Measurements from ENCODE around the gene MS4A10.
"Not testable (repeated sequence)": the region's sequence is repeated elsewhere in the genome, so short reads cannot be mapped to it uniquely, and the experiment has no call there.

MS4A10 gene

DNA sequence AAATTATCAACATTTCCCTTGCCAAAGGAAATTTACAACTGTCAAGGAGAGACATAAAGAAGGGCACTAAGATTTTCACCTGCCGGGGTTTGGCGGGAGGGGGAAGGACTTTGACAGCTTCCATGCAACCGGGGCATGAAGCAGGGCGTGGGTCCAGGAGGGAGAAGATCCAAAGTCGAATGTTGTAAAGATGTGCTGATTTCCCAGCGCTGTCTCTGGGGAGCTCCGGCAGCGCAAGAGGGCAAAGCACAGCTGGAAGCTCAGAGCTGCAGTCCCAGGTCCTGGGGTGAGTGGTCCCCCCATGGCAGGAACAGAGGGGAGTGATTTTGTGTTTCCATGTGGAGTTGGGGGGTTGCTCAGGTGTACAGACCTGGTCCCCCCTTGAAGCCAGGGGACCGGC is at the start of gene MS4A10:
Gene MS4A10, plus strand, starts transcription at position 198 of the 400 bp plus-strand sequence. CDS start 5,003 bp downstream, outside the sequence.
- DNase-seq: no peak

DNA sequence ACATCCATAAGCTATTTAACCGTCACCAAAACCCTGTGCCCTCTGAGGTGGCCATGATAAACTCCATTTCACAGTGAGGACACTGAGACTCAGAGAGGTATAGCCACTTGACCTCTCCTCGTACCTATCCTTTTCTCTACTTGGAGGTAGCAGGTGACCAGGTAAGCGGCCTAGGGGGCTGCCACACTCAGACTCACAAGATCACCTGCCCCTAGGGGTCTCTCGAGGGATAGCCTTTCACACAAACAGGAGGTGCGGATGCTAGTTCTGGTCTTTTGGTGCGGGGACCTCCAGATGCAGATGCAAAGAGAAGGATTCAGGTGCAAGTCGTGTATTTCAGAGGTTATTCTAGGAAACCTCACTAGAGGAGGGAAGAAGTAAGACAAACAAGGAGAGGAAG is 46.0 kb upstream of the MS4A10 start:
- no peak for DNase-seq

DNA sequence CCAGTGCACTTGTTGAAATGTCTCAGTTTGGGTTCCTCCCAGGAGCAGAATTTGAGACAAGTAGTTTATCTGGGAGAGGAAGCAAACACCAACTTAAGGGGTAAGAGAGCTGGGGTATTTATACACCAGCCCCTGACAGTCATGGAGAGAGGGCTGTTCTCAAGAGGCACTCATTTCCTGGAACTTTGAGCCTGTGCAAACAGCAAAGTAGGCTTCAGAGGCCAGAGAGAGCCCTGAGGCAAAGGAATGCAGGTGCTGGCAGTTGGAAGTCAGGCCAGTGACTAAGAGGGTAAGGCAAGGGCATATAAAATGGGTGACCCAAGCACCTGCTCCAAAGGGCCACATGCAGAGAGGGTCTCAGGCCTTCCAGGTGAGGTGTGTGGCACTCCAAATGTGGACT is 44.6 kb upstream of the MS4A10 start:
- DNase-seq: no peak

DNA sequence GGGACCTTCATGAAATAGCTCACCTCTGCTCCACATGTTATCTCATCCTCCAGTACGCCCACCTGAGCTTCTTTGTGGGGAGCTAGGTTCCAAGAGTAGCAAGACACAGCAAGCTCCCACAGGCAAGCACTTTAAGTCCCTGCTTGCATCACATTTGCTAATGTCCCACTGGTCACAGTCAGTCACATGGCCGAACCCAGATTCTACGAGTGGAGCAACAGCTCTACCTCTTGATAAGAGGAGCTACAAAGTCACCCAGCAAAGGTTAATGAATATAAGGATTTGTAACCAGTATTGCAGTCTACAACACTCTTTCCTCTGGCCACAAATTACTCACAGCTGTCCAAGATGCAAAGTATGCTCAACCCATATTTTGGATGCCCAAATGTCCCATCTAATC is 43.7 kb upstream of the MS4A10 start:
- no peak for DNase-seq

DNA sequence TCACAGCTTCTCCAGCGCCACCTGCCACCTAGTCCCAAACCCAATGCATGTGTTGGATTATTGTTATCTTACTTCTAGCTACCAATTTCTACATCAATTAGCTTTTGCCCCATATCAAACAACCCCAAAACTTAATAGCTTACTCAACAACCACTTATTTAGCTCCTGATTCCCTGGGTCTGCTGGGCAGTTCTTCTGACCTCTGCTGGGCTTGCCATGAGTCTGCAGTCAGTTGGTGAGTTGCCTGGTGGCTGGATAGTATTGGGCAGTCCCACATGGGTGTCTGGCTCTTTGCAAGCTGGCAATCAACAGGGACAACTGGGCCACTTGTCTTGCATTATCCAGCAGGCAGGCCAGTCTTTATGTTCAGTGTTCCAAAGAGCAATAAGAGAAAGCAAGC is 42.1 kb upstream of the MS4A10 start:
- DNase-seq: no peak

DNA sequence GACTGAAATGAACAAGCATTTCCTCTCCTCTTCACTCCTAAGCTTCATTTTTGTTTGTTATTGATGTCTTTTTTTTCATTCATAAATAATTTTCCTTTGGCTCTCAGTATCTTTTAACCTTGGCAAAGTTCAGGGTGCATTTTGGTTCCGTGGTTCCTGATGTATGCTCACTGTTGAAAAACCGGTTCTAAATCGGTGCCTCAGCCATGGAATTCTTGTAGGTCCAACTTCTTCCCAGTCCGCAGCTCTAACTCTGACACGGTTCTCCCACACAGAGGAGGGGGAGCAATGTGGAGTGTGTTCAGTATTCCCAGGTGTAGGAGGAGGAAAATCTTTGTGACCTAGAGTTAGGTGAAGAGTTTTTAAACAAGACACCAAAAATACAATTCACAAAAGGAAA is 41.0 kb upstream of the MS4A10 start:
- DNase-seq: no peak

DNA sequence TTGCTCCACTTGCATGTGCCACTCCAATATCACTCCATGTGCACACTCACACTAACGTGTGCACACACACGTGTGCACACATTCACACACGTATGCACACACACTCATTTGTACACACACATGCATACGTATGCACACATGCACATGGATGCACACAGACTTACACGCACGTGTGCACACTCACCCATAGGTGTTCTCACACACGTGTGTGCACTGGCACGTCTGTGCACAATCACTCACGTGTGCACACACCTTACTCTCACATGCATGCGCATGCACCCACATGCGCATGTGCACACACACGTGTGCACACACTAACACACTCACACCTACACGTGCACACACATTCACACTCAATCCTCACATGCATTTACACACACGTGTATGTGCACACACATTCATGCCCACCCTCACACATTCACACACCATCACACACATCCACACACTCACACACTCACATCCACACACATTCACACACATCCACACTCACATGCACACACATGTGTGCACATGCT is 37.7 kb upstream of the MS4A10 start:
- no peak for DNase-seq

DNA sequence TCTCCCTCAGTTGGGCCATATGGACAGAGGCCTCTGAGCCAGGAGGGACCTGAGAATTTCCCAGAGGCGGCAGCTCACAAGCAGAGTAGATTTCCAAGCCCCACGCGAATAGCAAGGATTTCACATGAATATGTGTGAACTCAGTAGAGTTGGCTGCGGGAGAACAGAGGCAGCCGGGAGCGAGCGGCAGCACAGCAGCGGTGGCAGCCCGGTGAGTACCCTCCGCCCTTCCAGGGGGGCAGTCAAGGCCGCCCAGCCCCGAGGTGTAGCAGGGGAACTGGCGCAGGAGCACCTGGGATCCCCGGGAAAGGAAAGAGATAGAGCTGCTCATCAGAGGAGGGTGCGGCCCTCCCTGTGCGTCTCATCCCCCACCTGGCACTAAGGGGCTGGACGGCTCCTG is 36.9 kb upstream of the MS4A10 start:
- no peak for DNase-seq

DNA sequence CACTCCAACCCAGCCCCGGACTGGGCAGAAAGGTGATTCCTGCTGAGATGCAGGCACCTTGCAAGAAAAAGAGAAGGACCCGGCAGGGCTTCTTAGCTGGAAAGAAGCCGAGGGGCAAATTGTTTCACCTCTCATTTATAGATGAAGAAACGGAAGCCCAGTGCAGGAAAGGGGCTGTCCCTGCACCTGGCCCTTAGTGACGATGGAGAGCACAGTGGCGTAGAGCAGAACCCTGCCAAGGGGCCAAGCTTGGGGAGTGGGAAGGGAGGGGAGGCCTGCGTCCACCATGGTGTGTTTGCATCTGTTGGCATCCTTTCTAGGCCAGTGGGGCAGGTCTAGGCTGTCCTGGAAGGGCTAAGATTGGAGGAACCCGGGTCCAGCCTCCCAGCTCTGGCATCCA is 36.3 kb upstream of the MS4A10 start:
- no peak for DNase-seq

DNA sequence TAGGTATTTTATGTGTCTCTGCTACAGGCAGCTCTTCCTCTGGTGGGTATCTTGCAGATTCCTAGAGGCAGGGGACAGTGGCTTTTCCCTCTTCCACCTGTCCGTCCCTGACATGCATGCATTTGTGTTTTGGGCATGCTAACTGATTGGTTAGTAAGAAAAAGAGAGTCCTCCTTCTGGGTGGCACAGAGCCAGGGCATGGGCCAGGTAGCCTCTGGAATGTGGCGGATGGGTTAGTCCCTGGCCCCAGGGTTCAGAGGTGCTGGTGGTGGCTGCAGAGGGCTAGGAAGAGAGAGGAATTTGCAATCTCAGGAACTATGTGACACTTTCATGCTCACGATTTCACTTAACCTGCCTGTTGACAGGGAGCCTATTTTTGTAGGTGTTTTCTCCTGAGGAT is 34.2 kb upstream of the MS4A10 start:
- DNase-seq: no peak

DNA sequence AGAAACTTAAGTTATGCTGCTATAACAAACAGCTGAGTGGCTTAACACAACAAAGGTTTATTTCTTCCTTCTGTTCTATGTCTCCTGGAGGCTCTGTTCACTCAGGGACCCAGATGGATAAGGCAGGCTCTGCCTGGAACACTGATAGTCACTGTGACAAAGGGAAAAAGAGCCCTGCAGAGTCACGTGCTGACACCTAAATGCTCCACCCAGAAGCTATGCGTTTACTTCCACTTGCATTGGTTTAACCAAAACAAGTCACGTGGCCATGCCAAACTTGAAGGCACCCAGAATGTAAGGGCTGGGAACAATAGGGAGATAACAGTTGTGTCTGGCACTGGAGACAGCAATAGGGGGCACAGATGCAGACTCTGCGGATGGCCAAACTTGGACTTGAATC is 31.8 kb upstream of the MS4A10 start:
- no peak for DNase-seq

DNA sequence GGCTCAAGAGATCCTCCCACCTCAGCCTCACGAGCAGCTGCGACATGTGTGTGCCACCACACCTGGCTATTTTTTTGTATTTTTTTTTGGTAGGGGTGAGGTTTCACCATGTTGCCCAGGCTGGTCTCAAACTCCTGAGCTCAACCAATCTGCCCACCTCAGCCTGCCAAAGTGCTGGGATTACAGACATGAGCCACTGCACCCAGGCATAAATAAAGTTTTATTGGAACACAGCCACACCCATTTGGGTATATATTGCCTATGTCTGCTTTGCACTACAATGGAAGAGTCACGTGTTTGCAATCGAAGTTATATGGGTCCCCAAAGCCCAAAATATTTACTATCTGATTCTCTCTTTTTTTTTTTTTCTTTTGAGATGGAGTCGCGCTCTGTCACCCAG is 30.2 kb upstream of the MS4A10 start:
- DNase-seq: no peak

DNA sequence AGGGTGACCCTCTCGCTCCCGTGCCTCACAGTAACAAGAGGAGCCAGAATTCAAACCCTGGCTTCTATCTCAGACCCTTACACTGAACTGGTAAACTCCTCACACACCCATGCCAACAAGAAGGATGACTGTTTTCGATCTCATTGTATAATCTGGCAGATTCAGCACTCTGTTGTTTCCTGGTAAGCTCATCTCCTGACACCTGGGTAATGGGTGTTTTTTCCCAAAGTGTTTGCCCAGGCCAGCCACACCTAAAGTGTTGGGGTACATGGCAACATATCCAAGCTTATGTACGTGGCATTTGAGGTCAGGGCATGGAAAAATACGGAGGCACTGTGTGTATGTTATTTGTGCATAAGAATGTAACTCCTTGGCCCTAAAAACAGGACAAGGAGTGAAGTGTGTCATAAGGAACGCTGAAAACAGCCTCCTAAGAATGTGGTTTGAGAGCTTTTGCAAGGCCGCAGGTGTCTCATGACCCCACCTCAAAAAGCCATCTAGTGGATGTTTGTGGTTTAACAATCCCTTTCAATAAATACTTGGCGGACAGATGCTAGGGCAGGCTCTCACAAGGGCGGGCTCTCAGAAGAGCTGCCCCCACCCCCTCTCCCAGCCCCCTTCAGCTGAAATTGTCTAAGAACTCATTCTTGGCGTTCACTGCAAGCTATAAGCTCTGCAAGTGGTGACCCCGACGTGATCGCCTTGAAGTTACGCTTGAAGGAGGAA is 28.7 kb upstream of the MS4A10 start, which contains the start of gene MS4A15:
Gene MS4A15, plus strand, starts transcription at position 561 of the 726 bp plus-strand sequence. CDS start 6,867 bp downstream, outside the sequence.
- no peak for DNase-seq

DNA sequence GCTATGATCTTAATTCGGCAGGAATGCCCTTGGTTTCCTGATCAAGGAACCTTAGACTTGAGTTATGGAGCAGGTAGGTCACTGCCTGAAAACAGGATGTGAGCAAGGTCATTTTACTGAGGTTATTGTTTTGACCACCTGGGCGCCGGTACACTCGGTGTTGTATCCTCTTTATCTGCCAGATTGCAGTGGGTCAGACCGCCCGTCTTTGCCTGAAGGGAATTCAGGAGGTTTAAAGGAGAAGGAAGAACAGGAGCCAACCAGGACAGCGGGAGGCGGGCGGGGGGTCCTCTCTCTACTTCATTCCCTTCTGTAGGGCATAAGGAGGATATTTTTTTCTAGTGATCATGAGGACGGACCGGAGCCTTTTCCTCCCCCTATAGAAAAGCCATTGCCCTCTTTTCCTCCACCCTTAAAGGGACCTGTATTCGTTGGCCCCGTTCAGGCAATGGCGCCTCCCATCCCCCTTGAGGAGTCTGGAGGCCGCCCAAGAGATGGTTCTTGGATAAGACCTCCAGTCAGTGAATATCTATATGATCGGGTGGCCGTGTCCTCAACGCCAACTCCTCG is 27.8 kb upstream of the MS4A10 start:
- no peak for DNase-seq

DNA sequence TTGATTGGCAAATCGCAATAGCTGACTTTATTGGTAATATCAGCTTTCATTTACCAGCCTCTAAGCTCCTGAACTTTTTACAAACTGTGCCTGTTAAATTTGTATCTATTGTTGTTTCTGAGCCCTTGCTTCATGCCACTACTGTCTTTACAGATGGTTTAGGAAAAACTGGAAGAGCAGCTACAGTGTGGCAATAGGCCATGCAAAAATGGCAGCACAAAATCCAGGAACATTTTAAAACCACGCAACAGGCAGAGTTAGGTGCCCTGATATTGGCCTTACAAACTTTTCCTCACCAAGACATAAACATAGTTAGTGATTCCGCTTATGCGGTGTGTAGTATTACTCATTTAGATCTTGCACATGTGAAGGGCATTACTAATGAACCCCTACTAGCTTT is 26.5 kb upstream of the MS4A10 start:
- DNase-seq: not testable (repeated sequence)

DNA sequence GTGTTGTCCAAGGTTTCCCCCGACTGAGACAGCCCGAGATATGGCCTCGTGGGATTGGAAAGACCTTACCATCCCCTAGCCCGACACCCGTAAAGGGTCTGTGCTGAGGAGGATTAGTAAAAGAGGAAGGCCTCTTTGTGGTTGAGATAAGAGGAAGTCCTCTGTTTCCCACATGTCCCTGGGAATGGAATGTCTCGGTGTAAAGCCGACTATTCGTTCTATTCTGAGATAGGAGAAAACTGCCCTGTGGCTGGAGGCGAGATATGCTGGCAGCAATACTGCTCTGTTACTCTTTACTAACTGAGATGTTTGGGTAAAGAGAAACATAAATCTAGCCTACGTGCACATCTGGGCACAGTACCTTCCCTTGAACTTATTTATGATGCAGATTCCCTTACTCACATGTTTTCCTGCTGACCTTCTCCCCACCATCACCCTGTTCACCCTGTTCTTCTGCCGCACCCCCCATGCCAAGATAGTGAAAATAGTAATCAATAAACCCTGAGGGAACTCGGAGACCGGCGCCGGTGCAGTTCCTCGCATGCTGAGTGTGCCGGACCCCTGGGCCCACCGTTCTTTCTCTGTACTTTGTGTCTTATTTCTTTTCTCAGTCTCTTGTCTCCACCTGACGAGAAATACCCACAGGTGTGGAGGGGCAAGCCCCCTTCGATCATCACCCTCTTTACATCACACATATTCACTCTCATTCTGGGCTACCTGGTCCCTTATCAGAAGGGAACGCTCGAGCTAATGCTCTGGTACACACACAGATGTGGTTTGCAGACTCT is 25.5 kb upstream of the MS4A10 start:
- DNase-seq: not testable (repeated sequence)

DNA sequence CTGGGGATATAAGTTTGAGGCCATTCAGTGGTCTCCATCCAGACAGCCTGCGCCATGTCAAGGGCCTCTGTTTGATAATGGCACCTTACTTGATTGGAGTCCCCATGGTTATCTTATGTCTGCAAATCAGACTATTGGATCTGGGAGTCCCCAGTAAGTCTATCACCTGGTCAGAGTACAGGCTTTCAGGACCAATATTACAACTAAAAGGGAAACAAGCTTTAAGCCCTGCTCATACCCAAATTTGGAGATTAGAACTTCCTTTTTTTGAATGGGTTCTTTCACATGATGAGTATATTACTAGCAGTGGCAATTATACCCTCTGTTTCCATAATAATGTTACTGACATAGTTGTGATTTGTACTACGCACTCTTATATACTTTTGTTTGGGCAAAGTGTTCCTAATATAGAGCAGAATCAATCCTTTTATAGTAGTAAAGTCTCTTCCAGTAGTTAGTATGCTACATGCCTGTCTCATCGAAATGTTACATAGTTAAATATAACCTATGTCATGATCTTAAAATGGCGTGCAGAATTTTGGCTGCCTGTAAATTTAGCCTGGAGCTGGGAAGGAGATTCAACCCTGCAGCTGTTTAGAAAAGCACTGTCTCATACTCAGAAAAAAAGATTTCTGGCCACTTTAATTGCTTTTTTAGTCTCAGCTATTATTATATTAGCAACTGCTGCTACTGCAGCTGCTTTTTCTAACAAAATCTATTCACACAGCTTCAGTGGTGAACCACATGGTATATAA is 23.5 kb upstream of the MS4A10 start:
- DNase-seq: no peak

DNA sequence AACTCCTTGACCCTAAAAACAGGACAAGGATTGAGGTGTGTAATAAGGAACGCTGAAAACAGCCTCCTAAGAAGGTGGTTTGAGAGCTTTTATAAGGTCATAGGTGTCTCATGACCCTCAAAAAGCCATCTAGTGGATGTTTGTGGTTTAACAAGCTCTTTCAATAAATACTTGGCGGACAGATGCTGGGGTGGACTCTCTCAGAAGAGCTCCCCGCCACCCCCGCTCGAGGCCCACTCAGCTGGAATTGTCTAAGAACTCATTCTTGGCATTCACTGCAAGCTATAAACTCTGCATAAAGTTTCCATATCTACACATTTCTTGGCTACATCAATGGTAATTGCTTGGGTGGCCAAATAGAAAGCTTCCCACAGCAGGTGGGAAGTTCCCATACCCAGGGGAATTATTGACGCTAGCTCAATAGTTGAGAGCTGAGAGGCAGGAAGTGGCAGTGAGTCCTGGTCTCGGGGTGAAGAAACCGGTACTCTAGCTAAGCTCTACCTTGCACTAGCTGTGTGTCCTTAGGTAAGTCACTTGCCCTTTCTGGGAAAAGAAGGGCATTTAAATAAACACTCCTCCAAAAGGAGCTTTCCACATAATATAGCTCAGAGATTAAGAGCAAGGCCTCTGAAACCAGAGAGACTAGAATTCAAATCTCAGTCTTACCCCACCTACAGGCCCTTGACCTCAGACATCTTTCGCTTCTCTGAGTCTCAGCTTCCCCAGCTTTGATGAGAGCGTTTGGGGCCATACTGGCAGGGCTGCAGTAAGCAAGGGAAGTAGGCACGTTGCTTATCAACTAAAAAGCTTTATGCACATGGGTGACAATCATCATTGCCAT is 22.1 kb upstream of the MS4A10 start:
- DNase-seq: no peak

DNA sequence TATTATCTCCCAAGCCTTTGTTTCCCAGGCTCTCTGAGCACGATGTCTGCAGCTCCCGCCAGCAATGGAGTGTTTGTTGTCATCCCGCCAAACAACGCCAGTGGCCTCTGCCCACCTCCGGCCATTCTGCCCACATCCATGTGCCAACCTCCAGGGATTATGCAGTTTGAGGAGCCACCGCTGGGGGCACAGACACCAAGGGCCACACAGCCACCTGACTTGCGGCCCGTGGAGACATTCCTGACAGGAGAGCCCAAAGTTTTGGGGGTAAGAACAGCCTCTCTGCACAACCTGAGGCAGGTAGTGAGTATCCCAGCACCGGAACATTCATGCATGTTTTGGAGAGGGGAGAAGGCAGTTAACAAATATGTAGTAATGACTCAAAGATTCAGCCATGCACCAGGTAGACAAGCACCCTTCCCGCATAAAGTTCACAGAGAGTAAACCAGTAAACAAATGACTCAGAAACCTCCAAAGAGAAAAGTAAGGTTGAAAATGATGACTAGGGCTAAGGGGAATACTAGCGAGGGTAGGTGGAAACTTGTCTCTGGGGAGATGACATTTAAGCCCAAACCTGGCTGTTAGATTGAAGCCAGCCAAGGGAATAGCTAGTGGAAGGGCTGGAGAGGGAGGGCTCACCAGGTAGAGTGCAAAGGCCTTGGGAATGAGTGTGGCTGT is 21.3 kb upstream of the MS4A10 start:
- no peak for DNase-seq

DNA sequence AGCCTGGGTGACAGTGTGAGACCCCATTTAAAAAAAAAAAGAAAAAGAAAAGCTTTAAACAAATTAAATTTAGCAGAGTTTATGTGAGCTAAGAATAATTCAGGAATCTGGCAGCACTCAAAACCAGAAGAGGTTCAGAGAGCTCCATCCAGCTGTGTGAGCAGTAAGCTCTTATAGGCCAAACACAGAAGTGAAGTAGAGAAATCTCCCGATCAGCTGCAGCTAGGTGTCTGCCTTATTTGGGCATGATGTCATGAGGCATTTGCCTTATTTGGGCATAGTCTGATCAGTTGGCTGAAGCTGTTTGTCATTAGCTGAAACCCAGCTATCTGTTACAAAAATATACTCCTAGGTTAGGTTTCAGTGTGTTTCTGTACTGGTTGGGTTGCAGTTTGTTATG is 20.3 kb upstream of the MS4A10 start:
- DNase-seq: no peak

DNA sequence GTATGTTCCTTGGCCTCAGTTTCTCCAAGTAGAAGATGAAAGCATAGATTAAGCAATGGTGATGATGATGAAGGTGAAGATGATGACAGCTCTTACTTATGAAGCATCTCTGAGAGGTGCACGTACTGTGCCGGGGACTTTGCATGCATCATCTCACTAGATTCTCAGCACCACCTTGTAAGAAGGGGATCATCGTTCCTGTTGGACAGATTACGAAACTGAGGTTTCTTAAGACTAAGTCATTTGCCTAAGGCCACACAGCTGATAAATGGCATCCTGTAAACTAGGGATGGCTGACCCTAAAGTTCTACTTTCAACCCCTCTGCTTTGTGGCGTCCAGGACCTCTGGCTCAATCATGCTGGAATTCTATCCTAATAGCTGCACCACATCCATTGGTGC is 19.8 kb upstream of the MS4A10 start:
- DNase-seq: no peak

DNA sequence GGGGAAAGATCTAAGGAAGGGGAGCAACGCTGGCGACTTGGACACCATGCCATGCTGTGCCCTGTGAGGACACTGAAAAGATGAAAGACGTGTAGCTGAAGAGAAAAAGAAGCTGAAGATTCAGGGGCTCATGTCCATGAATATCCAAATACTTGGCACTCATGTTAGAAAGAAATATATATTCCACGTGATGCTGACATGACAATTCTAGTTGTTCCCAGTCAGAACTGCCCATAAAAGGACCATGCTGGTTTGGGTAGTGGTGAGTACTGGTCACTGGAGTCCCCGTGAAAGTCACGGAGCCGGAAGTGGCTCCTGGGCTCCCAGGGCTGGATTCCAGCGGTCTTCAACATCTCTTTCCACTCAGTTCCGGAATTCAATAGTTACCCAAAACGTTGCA is 18.6 kb upstream of the MS4A10 start:
- DNase-seq: no peak
